K562 (cell line): ENCODE data around the gene COPRS. TPM values are rescaled to one million over a fixed set of nuclear protein-coding genes. Genes with fewer than 3 reads are reported as not detected.

Experiments used
- ATAC-seq: fragments of 200-7000 bp; cut with Tn5 transposase; 3 replicates; pipeline ENCODE4 v1.9.1; 2020; ENCODE audit warnings: moderate library complexity
- BruUV-seq: library from RNA; stranded (reverse); fragments of 400-500 nt; replicated peaks from 2 replicates; lab custom pipeline; 2021; lab: Mats Ljungman, UMichigan
- CTCF ChIA-PET: fragments of 300-600 bp; formaldehyde crosslinking; extraction: SDS; loops from one replicate; lab custom pipeline; 2021; ENCODE audit warnings: low intra/inter-chr PET ratio; lab: Yijun Ruan, JAX
- POLR2A ChIA-PET: fragments of 300-600, 350-650 bp; sonication (Branson Sonifier 250); formaldehyde crosslinking; extraction: SDS; loops from one replicate; lab custom pipeline; 2021; ENCODE audit warnings: antibody characterized with exemption, inconsistent platforms; lab: Yijun Ruan, JAX
- DNase-seq, 4 experiments: peaks; one replicate each; pipeline versions ENCODE4 v3.0.0 to v3.0.0-alpha.2; 2011 to 2018; ENCODE audit warnings: low spot score in 3 of 4, mixed read lengths in 3 of 4; ENCODE audit errors: extremely low read depth in 1 of 4
- FAIRE-seq: peaks from 2 replicates; lab custom pipeline; 2011; peaks lifted over from hg19 to GRCh38; lab: Jason Lieb, UNC
- H2AFZ ChIP-seq: 2 replicates; pipeline ENCODE4 v1.6.0; 2011; ENCODE audit warnings: low read depth, low read length, control low read depth, inconsistent platforms
- H3K27ac ChIP-seq: fragments of 200-600 bp; 3 replicates; pipeline ENCODE4 v1.8.0; 2011; ENCODE audit warnings: low read depth, mild to moderate bottlenecking, control low read depth, inconsistent platforms, low read length, moderate library complexity, mixed read lengths; ENCODE audit errors: extremely low read depth
- H3K27me3 ChIP-seq, 2 experiments: fragments of 300-600 bp in 1 of 2; 2 replicates in 1 of 2; 3 replicates in 1 of 2; pipeline versions ENCODE4 v1.6.0 to v1.8.0; 2011; ENCODE audit warnings: inconsistent platforms in 2 of 2, low read length in 2 of 2, mild to moderate bottlenecking in 1 of 2, mixed read lengths in 1 of 2, moderate library complexity in 1 of 2; ENCODE audit not compliant: control insufficient read depth in 2 of 2, insufficient read depth in 2 of 2
- H3K36me3 ChIP-seq: fragments of 300-600 bp; 3 replicates; pipeline ENCODE4 v1.8.0; 2011; ENCODE audit warnings: mild to moderate bottlenecking, low read length, inconsistent platforms; ENCODE audit not compliant: control insufficient read depth, insufficient read depth
- H3K4me1 ChIP-seq, 2 experiments: fragments of 200-600 bp in 1 of 2; replicated peaks in 1 of 2; 2 replicates in 1 of 2; 3 replicates in 1 of 2; pipeline versions ENCODE4 v1.5.1 to v1.8.0; 2011; ENCODE audit warnings: inconsistent platforms in 2 of 2, low read length in 2 of 2, mild to moderate bottlenecking in 1 of 2, mixed read lengths in 1 of 2, moderate library complexity in 1 of 2; ENCODE audit not compliant: control insufficient read depth in 2 of 2, insufficient read depth in 2 of 2
- H3K4me2 ChIP-seq: 2 replicates; pipeline ENCODE4 v1.6.1; 2011; ENCODE audit warnings: low read length, control low read depth, inconsistent platforms, mixed read lengths; ENCODE audit not compliant: insufficient read depth
- H3K4me3 ChIP-seq: fragments of 200-600 bp; sonication (generic), shearing (Covaris generic); 2 replicates; pipeline ENCODE4 v1.5.1; 2016; ENCODE audit warnings: control low read depth, inconsistent platforms
- H3K79me2 ChIP-seq: fragments of 200-600 bp; 3 replicates; pipeline ENCODE4 v1.8.0; 2011; ENCODE audit warnings: low read length, inconsistent platforms; ENCODE audit not compliant: control insufficient read depth, insufficient read depth
- H3K9ac ChIP-seq, 2 experiments: 2 replicates each; pipeline versions ENCODE4 v1.6.0 to v1.6.1; 2011; ENCODE audit warnings: low read depth in 2 of 2, low read length in 2 of 2, control low read depth in 1 of 2, inconsistent platforms in 1 of 2, mild to moderate bottlenecking in 1 of 2, mixed read lengths in 1 of 2; ENCODE audit not compliant: insufficient read depth in 1 of 2
- H3K9me1 ChIP-seq: one replicate; pipeline ENCODE4 v1.6.0; 2011; ENCODE audit warnings: inconsistent platforms, mild to moderate bottlenecking, low read length, moderate library complexity; ENCODE audit not compliant: control insufficient read depth, insufficient read depth
- H3K9me3 ChIP-seq: replicated peaks from 2 replicates; pipeline ENCODE4 v1.5.1; 2011; ENCODE audit warnings: low read depth, low read length, inconsistent platforms; ENCODE audit not compliant: control insufficient read depth, insufficient read depth
- H4K20me1 ChIP-seq: replicated peaks from 2 replicates; pipeline ENCODE4 v1.6.1; 2011; ENCODE audit warnings: low read length, inconsistent platforms, mixed read lengths; ENCODE audit not compliant: control insufficient read depth, insufficient read depth
- EGR1 ChIP-seq: fragments of 450-650 bp; conservative IDR thresholded peaks from 2 replicates; pipeline ENCODE4 v1.6.1; 2017; ENCODE audit warnings: mild to moderate bottlenecking
- MYC ChIP-seq, 2 experiments: fragments of 250-450 bp in 1 of 2; sonication (Bioruptor Pico) in 1 of 2; IDR thresholded peaks; 2 replicates each; pipeline versions ENCODE4 v1.5.1 to v1.6.1; 2012 to 2021; ENCODE audit warnings: low read depth in 2 of 2, borderline replicate concordance in 1 of 2, improper control_type of control experiment in 1 of 2, low read length in 1 of 2, mild to moderate bottlenecking in 1 of 2, moderate library complexity in 1 of 2
- NR2C2 ChIP-seq, 2 experiments: fragments of 200-800 bp in 1 of 2; sonication (Bioruptor generic) in 1 of 2; sonication (generic) in 1 of 2; formaldehyde crosslinking in 1 of 2; IDR thresholded peaks; 2 replicates each; pipeline versions ENCODE4 v1.6.1 to v1.8.0; 2016 to 2022; ENCODE audit warnings: mild to moderate bottlenecking in 1 of 2, missing compliant biosample characterization in 1 of 2, missing genetic modification characterization in 1 of 2, missing genetic modification reagents in 1 of 2
- RERE ChIP-seq: sonication (generic); formaldehyde crosslinking; IDR thresholded peaks from 2 replicates; pipeline ENCODE4 v1.8.0; 2023; ENCODE audit warnings: missing genetic modification reagents, mild to moderate bottlenecking, borderline replicate concordance
- YY1 ChIP-seq, 3 experiments: IDR thresholded peaks; 2 replicates each; pipeline ENCODE4 v1.6.1; 2011; ENCODE audit warnings: low read length in 2 of 3, mild to moderate bottlenecking in 2 of 3, moderate library complexity in 2 of 3, borderline replicate concordance in 1 of 3, control low read depth in 1 of 3, low read depth in 1 of 3; ENCODE audit not compliant: insufficient read depth in 3 of 3, insufficient replicate concordance in 2 of 3, control insufficient read depth in 1 of 3, insufficient read length in 1 of 3; ENCODE audit errors: extremely low read depth in 1 of 3
- ZBTB33 ChIP-seq: sonication (generic); formaldehyde crosslinking; IDR thresholded peaks from 2 replicates; pipeline ENCODE4 v1.8.1; 2023; ENCODE audit warnings: mild to moderate bottlenecking, missing genetic modification reagents
- in situ Hi-C: fragments of 300-500 bp; cut with MboI; formaldehyde crosslinking; loops from 4 replicates; pipeline ENCODE4 v1.15.0; 2018; ENCODE audit warnings: inconsistent platforms, mixed read lengths
- intact Hi-C: fragments of 100-400 bp; cut with micrococcal nuclease; formaldehyde crosslinking; loops from 2 replicates; pipeline ENCODE4 v1.14.2; 2022
- polyA plus RNA-seq, 8 experiments: library from polyadenylated mRNA; depleted of rRNA in 4 of 8; stranded (reverse) in 5 of 8; unstranded in 3 of 8; fragments of >200 nt; fragmentation: Nextera tagmentation in 2 of 8; fragmentation: Illumina TruSeq in 1 of 8; extraction: Ambion mirVana in 2 of 8; extraction: Trizol in 1 of 8; gene quantifications; 2 replicates each; pipeline versions ENCODE4 v1.2.1 to v1.2.3, GENCODE V29; 2011 to 2014; ENCODE audit warnings: inconsistent platforms in 1 of 8, missing spikeins in 1 of 8
- total RNA-seq, 7 experiments: library from RNA; depleted of rRNA in 6 of 7; stranded (reverse); fragments of >200 nt in 6 of 7; fragmentation: Illumina TruSeq in 2 of 7; extraction: Trizol in 2 of 7; gene quantifications; 2 replicates each; pipeline versions ENCODE4 v1.2.1 to v1.2.3, GENCODE V29; 2011 to 2021; ENCODE audit warnings: low replicate concordance in 1 of 7

COPRS gene
- total and polyA plus RNA-seq, 9 of the 15 experiments (the other 6 are each of a cell fraction or from before 2014, with no cell fraction given), result 11.9 to 102 (median 60.5) TPM

DNA sequence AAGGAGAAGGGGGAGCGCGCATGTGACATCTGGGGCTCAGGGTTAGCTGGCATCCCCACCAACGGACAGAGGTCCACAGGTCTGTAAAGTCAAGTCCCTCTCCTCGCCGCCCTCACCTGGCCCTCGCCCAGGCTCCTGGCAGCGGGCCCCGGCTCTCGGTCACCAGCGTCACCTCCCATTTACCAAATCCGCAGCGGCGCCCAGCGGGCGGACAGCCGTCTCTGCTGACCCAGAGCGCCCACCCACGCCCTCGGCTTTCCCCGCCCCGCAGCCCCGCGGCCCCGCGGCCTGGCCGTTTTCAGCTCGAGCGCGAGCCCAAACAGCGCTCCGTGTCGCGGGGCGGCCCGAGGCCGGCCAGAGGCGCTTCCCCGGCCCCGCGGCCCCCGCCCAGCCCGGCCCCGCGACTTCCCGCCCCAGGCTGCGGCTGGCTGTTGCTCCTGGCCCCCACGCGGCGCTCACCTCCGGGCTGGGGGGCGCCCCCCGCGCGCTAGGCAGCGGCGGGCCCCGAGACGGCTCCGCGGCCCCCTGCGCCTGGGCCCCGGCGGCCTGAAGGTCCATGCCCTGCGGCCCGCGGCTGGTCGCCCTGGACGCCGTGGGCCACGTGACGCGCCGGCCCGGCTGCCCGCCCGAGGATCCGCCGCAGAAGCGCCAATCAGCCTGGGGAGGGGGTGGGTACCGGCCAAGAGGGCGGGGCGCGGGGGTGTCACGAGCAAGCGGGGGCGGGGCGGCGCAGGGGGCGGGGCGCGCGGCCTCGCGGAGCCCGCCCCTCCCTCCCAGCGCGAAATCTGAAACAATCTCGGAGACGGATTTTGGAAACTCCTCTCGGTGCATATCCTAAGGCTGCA is at the start of gene COPRS (continued):
- TF ChIP-seq NR2C2 (CRISPR knock-in tag; IDR thresholded peaks at IDR 0.05), result no peak
- peak; percentile 26; the same call in 1 of the 2 replicates for TF ChIP-seq NR2C2 (tag; IDR thresholded peaks at IDR 0.05)
- TF ChIP-seq MYC (IDR thresholded peaks at IDR 0.05; ENCODE audit: low read depth, low read length), result peak; percentile 35; the same call in 1 of the 2 replicates
- TF ChIP-seq MYC (CRISPR knock-in tag; IDR thresholded peaks at IDR 0.05; ENCODE audit: borderline replicate concordance, low read depth), result no peak
- TF ChIP-seq YY1 (IDR thresholded peaks at IDR 0.05; ENCODE audit: borderline replicate concordance in 1 of 3, control insufficient read depth in 1 of 3, extremely low read depth in 1 of 3, insufficient read depth in 3 of 3, insufficient read length in 1 of 3, insufficient replicate concordance in 2 of 3, low read depth in 1 of 3, low read length in 2 of 3), result peak in 1 of 3 experiments; percentile 5

- H3K4me3 ChIP-seq, result no peak overlapping the region
- H3K4me2 ChIP-seq, result no peak overlapping the region
- H3K36me3 ChIP-seq, result no peaks in the 10 kb centered on the region
- no peaks in the 10 kb centered on the region for H4K20me1 ChIP-seq
- H2AFZ ChIP-seq, result peak overlapping the region; percentile 49
- ATAC-seq, result 0 out of 3 replicates have a peak, but pooled peaks have one; percentile 28
- TF ChIP-seq ZBTB33 (CRISPR knock-in tag) (no peak), EGR1 (peak; percentile 69), RERE (no peak)
- no peaks in the 10 kb centered on the region; a peak in 2 of 5 replicates for H3K4me1 ChIP-seq
- no peaks in the 10 kb centered on the region for H3K79me2 ChIP-seq
- no peaks in the 10 kb centered on the region for H3K27me3 ChIP-seq
- intact Hi-C loops (no loop called here), in situ Hi-C loops (no loop called here)
- H3K9ac ChIP-seq, result no peak overlapping the region
- ChIA-PET POLR2A (no interaction called here), CTCF (no interaction called here)
- no peak for FAIRE-seq
- no TSS peak for BruUV-seq
- no peak for DNase-seq
- no peaks in the 10 kb centered on the region for H3K9me3 ChIP-seq
- H3K9me1 ChIP-seq, result no peaks in the 10 kb centered on the region
- H3K27ac ChIP-seq, result no peak overlapping the region
Measured at GRCh38 chr17:31908386-31908785, 49.3 kb upstream of the COPRS start.
